Measurements from ENCODE around the gene ZNF217.

DNA sequence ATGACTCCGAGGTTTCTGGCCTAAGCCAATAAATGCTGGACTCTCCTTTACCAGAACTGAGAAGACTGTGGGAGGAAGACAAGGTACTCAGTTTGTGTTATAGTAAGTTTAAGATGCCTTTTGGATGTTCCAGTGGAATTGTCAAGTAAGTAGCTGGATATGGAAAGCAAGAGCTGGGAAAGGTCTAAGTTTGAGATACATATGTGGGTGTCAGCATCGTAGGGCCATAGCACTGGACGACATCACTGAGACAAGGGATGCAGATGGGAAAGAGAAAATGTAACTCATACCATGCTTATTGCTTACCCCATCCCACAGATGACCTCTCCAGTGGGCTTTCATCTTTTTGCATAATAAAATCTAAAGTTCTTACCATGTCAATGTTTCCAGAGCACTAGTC lies 45.5 kb upstream of the ZNF217 start:
- TF ChIP-seq, protein P1, sequence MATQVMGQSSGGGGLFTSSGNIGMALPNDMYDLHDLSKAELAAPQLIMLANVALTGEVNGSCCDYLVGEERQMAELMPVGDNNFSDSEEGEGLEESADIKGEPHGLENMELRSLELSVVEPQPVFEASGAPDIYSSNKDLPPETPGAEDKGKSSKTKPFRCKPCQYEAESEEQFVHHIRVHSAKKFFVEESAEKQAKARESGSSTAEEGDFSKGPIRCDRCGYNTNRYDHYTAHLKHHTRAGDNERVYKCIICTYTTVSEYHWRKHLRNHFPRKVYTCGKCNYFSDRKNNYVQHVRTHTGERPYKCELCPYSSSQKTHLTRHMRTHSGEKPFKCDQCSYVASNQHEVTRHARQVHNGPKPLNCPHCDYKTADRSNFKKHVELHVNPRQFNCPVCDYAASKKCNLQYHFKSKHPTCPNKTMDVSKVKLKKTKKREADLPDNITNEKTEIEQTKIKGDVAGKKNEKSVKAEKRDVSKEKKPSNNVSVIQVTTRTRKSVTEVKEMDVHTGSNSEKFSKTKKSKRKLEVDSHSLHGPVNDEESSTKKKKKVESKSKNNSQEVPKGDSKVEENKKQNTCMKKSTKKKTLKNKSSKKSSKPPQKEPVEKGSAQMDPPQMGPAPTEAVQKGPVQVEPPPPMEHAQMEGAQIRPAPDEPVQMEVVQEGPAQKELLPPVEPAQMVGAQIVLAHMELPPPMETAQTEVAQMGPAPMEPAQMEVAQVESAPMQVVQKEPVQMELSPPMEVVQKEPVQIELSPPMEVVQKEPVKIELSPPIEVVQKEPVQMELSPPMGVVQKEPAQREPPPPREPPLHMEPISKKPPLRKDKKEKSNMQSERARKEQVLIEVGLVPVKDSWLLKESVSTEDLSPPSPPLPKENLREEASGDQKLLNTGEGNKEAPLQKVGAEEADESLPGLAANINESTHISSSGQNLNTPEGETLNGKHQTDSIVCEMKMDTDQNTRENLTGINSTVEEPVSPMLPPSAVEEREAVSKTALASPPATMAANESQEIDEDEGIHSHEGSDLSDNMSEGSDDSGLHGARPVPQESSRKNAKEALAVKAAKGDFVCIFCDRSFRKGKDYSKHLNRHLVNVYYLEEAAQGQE (IDR thresholded peaks at IDR 0.05; ENCODE audit: borderline replicate concordance), result no peak
- TF ChIP-seq, protein P2, sequence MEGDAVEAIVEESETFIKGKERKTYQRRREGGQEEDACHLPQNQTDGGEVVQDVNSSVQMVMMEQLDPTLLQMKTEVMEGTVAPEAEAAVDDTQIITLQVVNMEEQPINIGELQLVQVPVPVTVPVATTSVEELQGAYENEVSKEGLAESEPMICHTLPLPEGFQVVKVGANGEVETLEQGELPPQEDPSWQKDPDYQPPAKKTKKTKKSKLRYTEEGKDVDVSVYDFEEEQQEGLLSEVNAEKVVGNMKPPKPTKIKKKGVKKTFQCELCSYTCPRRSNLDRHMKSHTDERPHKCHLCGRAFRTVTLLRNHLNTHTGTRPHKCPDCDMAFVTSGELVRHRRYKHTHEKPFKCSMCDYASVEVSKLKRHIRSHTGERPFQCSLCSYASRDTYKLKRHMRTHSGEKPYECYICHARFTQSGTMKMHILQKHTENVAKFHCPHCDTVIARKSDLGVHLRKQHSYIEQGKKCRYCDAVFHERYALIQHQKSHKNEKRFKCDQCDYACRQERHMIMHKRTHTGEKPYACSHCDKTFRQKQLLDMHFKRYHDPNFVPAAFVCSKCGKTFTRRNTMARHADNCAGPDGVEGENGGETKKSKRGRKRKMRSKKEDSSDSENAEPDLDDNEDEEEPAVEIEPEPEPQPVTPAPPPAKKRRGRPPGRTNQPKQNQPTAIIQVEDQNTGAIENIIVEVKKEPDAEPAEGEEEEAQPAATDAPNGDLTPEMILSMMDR (IDR thresholded peaks at IDR 0.05; ENCODE audit: poor library complexity, severe bottlenecking), result no peak
- TF ChIP-seq EZH2 (IDR thresholded peaks at IDR 0.05; ENCODE audit: borderline replicate concordance, insufficient read depth, low read length, poor library complexity, severe bottlenecking) (no peak), POLR2AphosphoS5 (IDR thresholded peaks at IDR 0.05) (no peak), EP300 (conservative IDR thresholded peaks at IDR 0.05; ENCODE audit: poor library complexity, severe bottlenecking) (no peak)
